Activated CD8-positive, alpha-beta memory T cell treated with anti-CD3 and anti-CD28 coated beads, Interleukin-2, amount 50 U/mL, for 24 hours (primary cell): ENCODE results near the gene DRAM2.
"Not testable (repeated sequence)": the region's sequence is repeated elsewhere in the genome, so short reads cannot be mapped to it uniquely, and the experiment has no call there.

Source experiments
- DNase-seq: peaks from one replicate; pipeline ENCODE4 v3.0.0-alpha.2; 2020; ENCODE audit errors: extremely low read depth

The DRAM2 gene

GRCh38 chr1:111082421-111083203 is 57.3 kb downstream of the DRAM2 start:
- no peak for DNase-seq

- DNase-seq, result not testable (repeated sequence)
These were observed 60.6 kb downstream of the DRAM2 start for GRCh38 chr1:111079329-111079728.

- DNase-seq, result not testable (repeated sequence)
These were observed 62.6 kb downstream of the DRAM2 start for GRCh38 chr1:111077312-111077711.
